Stimulated activated CD8-positive, alpha-beta memory T cell treated with anti-CD3 and anti-CD28 coated beads, Interleukin-15, amount 100 ng/mL, for 1 hour (primary cell): Measurements from ENCODE around the gene ABCA12.

Experiments
- DNase-seq: peaks from one replicate; pipeline ENCODE4 v3.0.0-alpha.2; 2020; ENCODE audit warnings: low read depth

Gene ABCA12

GRCh38 chr2:215119847-215120246 lies 18.6 kb downstream of the ABCA12 start:
- DNase-seq = no peak

- DNase-seq = no peak
These were observed 27.5 kb downstream of the ABCA12 start for GRCh38 chr2:215110918-215111317.

GRCh38 chr2:215107216-215108056 lies 31.0 kb downstream of the ABCA12 start:
- no peak for DNase-seq

GRCh38 chr2:215105607-215106354 lies 32.6 kb downstream of the ABCA12 start:
- no peak for DNase-seq

GRCh38 chr2:215104226-215104625 lies 34.2 kb downstream of the ABCA12 start:
- DNase-seq = no peak

GRCh38 chr2:215098875-215099274 lies 39.6 kb downstream of the ABCA12 start:
- no peak for DNase-seq

GRCh38 chr2:215084080-215084479 lies 54.3 kb downstream of the ABCA12 start:
- no peak for DNase-seq

GRCh38 chr2:215083146-215083545 lies 55.3 kb downstream of the ABCA12 start:
- no peak for DNase-seq

- DNase-seq = no peak
These were observed 56.0 kb downstream of the ABCA12 start for GRCh38 chr2:215082446-215082845.

GRCh38 chr2:215080545-215080944 lies 57.9 kb downstream of the ABCA12 start:
- no peak for DNase-seq

- no peak for DNase-seq
These were observed 66.8 kb downstream of the ABCA12 start for GRCh38 chr2:215071676-215072075.

- no peak for DNase-seq
These were observed 70.0 kb downstream of the ABCA12 start for GRCh38 chr2:215068399-215068798.

GRCh38 chr2:215066124-215066523 lies 72.3 kb downstream of the ABCA12 start:
- no peak for DNase-seq

GRCh38 chr2:215063526-215063925 lies 74.9 kb downstream of the ABCA12 start:
- no peak for DNase-seq

GRCh38 chr2:215060861-215061536 lies 77.4 kb downstream of the ABCA12 start:
- no peak for DNase-seq

- no peak for DNase-seq
These were observed 78.7 kb downstream of the ABCA12 start for GRCh38 chr2:215059724-215060123.

- no peak for DNase-seq
These were observed 82.5 kb downstream of the ABCA12 start for GRCh38 chr2:215055891-215056290.

GRCh38 chr2:215052810-215053209 lies 85.6 kb downstream of the ABCA12 start:
- DNase-seq = no peak

- no peak for DNase-seq
These were observed 86.0 kb downstream of the ABCA12 start for GRCh38 chr2:215052404-215052803.

GRCh38 chr2:215049341-215049740 lies 89.1 kb downstream of the ABCA12 start:
- DNase-seq = no peak

- no peak for DNase-seq
These were observed 100.0 kb downstream of the ABCA12 start for GRCh38 chr2:215038421-215038820.

- DNase-seq = no peak
These were observed 102.1 kb downstream of the ABCA12 start for GRCh38 chr2:215036314-215036713.

- DNase-seq = no peak
These were observed 104.3 kb downstream of the ABCA12 start for GRCh38 chr2:215034154-215034553.
